Gastroesophageal sphincter (tissue), 4 donors: ENCODE data around the gene ARHGAP24. TPM values are rescaled to one million over a fixed set of nuclear protein-coding genes. Genes with fewer than 3 reads are reported as not detected.

Source experiments
- ATAC-seq: fragments of 150-250 bp; one replicate; pipeline ENCODE4 v1.9.1; 2016; ENCODE audit warnings: mild to moderate bottlenecking, moderate library complexity
- H3K27ac ChIP-seq, 4 donors: fragments of 200-600 bp; sonication (generic) in 3 of 4; 1 replicate in 3 of 4; 2 replicates in 1 of 4; pipeline ENCODE4 v1.5.1; 2016 to 2019
- H3K27me3 ChIP-seq: fragments of 200-600 bp; sonication (generic); one replicate; pipeline ENCODE4 v1.5.1; 2019
- H3K36me3 ChIP-seq, 2 donors: fragments of 200-600 bp; sonication (generic); one replicate each; pipeline ENCODE4 v1.5.1; 2019; ENCODE audit warnings: control low read depth in 1 of 2
- H3K4me1 ChIP-seq, 3 donors: fragments of 200-600 bp; sonication (generic); 1 replicate in 2 of 3; 2 replicates in 1 of 3; pipeline ENCODE4 v1.5.1; 2016 to 2019; ENCODE audit warnings: control low read depth in 2 of 3
- H3K4me3 ChIP-seq, 2 donors: fragments of 200-600 bp; sonication (generic); one replicate each; pipeline ENCODE4 v1.5.1; 2019; ENCODE audit warnings: mild to moderate bottlenecking in 1 of 2, moderate library complexity in 1 of 2
- H3K9me3 ChIP-seq, 3 donors: fragments of 200-600 bp; sonication (generic); one replicate each; pipeline ENCODE4 v1.5.1; 2017 to 2019; ENCODE audit warnings: control low read depth in 2 of 3
- CTCF ChIP-seq, 4 experiments: fragments of 200-600 bp in 2 of 4; fragments of 450-650 bp in 2 of 4; sonication (generic) in 1 of 4; IDR thresholded peaks; one replicate each; pipeline ENCODE4 v1.5.1; 2017 to 2019; ENCODE audit warnings: antibody characterized with exemption in 4 of 4, mild to moderate bottlenecking in 2 of 4, moderate library complexity in 2 of 4
- EP300 ChIP-seq: sonication (generic); formaldehyde crosslinking; IDR thresholded peaks from one replicate; pipeline ENCODE4 v1.6.1; 2017; ENCODE audit warnings: antibody characterized with exemption, mild to moderate bottlenecking
- POLR2A ChIP-seq, 2 donors: fragments of 450-650 bp; IDR thresholded peaks; one replicate each; pipeline ENCODE4 v1.6.1; 2017; ENCODE audit warnings: antibody characterized with exemption in 2 of 2, mild to moderate bottlenecking in 2 of 2, moderate library complexity in 1 of 2
- POLR2AphosphoS5 ChIP-seq: sonication (generic); formaldehyde crosslinking; IDR thresholded peaks from one replicate; pipeline ENCODE4 v1.6.1; 2017; ENCODE audit warnings: antibody characterized with exemption
- WGBS, 2 donors: methylation state at CpG; one replicate each; pipeline ENCODE4 v1.1.5; 2018; ENCODE audit warnings: low coverage in 1 of 2; 5-methylcytosine and 5-hydroxymethylcytosine counted together
- total RNA-seq, 4 donors: library from RNA; depleted of rRNA; stranded (reverse); fragments of >200 nt; gene quantifications; one replicate each; pipeline ENCODE4 v1.1.0, GENCODE V29; 2016

Gene ARHGAP24
- total RNA-seq, 4 donors from 2014 or later = 24.4 to 38.6 (median 34.3) TPM

GRCh38 chr4:85952528-85952927 is 477.6 kb downstream of the ARHGAP24 start:
- no peaks in the 10 kb centered on the region for H3K9me3 ChIP-seq
- TF ChIP-seq CTCF (IDR thresholded peaks at IDR 0.05) = no peak
- TF ChIP-seq POLR2AphosphoS5 = no peak
- no peak for TF ChIP-seq EP300
- TF ChIP-seq POLR2A (IDR thresholded peaks at IDR 0.05) = no peak
- H3K4me3 ChIP-seq = no peak overlapping the region
- WGBS, 2 donors = 69 to 85% methylated on average over 3 of the region's 3 CpGs
- H3K36me3 ChIP-seq = no peaks in the 10 kb centered on the region
- ATAC-seq = no peak
- no peak overlapping the region for H3K27ac ChIP-seq
- no peaks in the 10 kb centered on the region for H3K27me3 ChIP-seq
- H3K4me1 ChIP-seq = no peaks in the 10 kb centered on the region

- no peaks in the 10 kb centered on the region for H3K4me1 ChIP-seq
- no peak overlapping the region for H3K4me3 ChIP-seq
- no peaks in the 10 kb centered on the region for H3K9me3 ChIP-seq
- no peak for ATAC-seq
- TF ChIP-seq POLR2AphosphoS5 = no peak
- no peak for TF ChIP-seq POLR2A (IDR thresholded peaks at IDR 0.05)
- TF ChIP-seq EP300 = no peak
- no peak for TF ChIP-seq CTCF (IDR thresholded peaks at IDR 0.05)
- 65 to 74% methylated on average over 2 to 3 of the region's 3 CpGs for WGBS, 2 donors
- H3K27me3 ChIP-seq = no peaks in the 10 kb centered on the region
- no peaks in the 10 kb centered on the region for H3K36me3 ChIP-seq
- no peak overlapping the region for H3K27ac ChIP-seq
These were observed 478.2 kb downstream of the ARHGAP24 start for GRCh38 chr4:85952972-85953650.

GRCh38 chr4:85953651-85954018 is 478.7 kb downstream of the ARHGAP24 start:
- Histone ChIP-seq H3K4me1 (no peaks in the 10 kb centered on the region), H3K9me3 (no peaks in the 10 kb centered on the region), H3K36me3 (no peaks in the 10 kb centered on the region), H3K4me3 (no peak overlapping the region), H3K27me3 (no peaks in the 10 kb centered on the region), H3K27ac (no peak overlapping the region)
- WGBS, 2 donors = 62 to 87% methylated on average over 2 to 3 of the region's 3 CpGs
- TF ChIP-seq POLR2A (IDR thresholded peaks at IDR 0.05) (no peak), CTCF (IDR thresholded peaks at IDR 0.05) (no peak), POLR2AphosphoS5 (no peak), EP300 (no peak)
- ATAC-seq = no peak

GRCh38 chr4:85955620-85956292 is 480.8 kb downstream of the ARHGAP24 start:
- H3K9me3 ChIP-seq = no peaks in the 10 kb centered on the region
- H3K36me3 ChIP-seq = no peaks in the 10 kb centered on the region
- no peak overlapping the region for H3K27ac ChIP-seq
- H3K4me1 ChIP-seq = no peaks in the 10 kb centered on the region
- H3K4me3 ChIP-seq = no peak overlapping the region
- H3K27me3 ChIP-seq = no peaks in the 10 kb centered on the region
- ATAC-seq = no peak
- TF ChIP-seq CTCF (IDR thresholded peaks at IDR 0.05) (no peak), EP300 (no peak), POLR2A (IDR thresholded peaks at IDR 0.05) (no peak), POLR2AphosphoS5 (no peak)
